ENCODE results near the gene CFAP141.
A peak's percentile ranks its signal among the peaks of the same experiment; 100 is the strongest.

CFAP141 gene

GRCh38 chr1:154221278-154222001 lies 15.3 kb upstream of the CFAP141 start:
- Histone ChIP-seq H3K36me3 (ENCODE audit: control insufficient read depth in 2 of 2, insufficient read depth in 1 of 2, low read length in 2 of 2) (peaks cover 34 to 61% of the 10 kb centered on the region in 2 experiments), H3K4me3 (ENCODE audit: low read depth, low read length) (peak overlapping the region; percentile 87), H3K4me1 (ENCODE audit: control insufficient read depth, insufficient read depth, low read length) (no peaks in the 10 kb centered on the region), H3K27ac (ENCODE audit: extremely low read depth, low read depth, low read length) (peak overlapping the region; percentile 79), H3K9me3 (ENCODE audit: control insufficient read depth, insufficient read depth, low read depth, low read length) (no peaks in the 10 kb centered on the region)
- CTCF ChIA-PET: interaction anchor here (2.5 kb wide), 1 partner anchor 22 kb away, joined by 8 read pairs; no protein-coding TSS in a partner anchor
- POLR2A ChIA-PET: interaction anchor here (2.1 to 2.2 kb wide), 2 partner anchors 9 to 39 kb away, joined by 10 to 14 read pairs; no protein-coding TSS in a partner anchor
- TF ChIP-seq ZSCAN30 (tag by site-specific recombination; IDR thresholded peaks at IDR 0.05): 0 out of 2 replicates have a peak, but pooled peaks have one; percentile 41
- peak; percentile 73; the same call in 1 of the 2 replicates for TF ChIP-seq EGR2 (tag by site-specific recombination; IDR thresholded peaks at IDR 0.05; ENCODE audit: low read depth)
- no peak for TF ChIP-seq PRDM6 (tag by site-specific recombination; IDR thresholded peaks at IDR 0.05)
- TF ChIP-seq ZNF600 (tag by site-specific recombination; IDR thresholded peaks at IDR 0.05): peak; percentile 25
- peak; percentile 69 for TF ChIP-seq PRDM10 (tag by site-specific recombination; IDR thresholded peaks at IDR 0.05)
- peak; percentile 84 for TF ChIP-seq GLIS1 (tag by site-specific recombination; IDR thresholded peaks at IDR 0.05)
- TF ChIP-seq ZNF335 (tag by site-specific recombination; conservative IDR thresholded peaks at IDR 0.05): peak; percentile 62
- peak; percentile 96 for TF ChIP-seq GLIS2 (tag by site-specific recombination; IDR thresholded peaks at IDR 0.05)
- no peak for TF ChIP-seq MEIS1 (CRISPR knock-in tag; IDR thresholded peaks at IDR 0.05; ENCODE audit: borderline replicate concordance)
- TF ChIP-seq ZNF561 (tag by site-specific recombination; IDR thresholded peaks at IDR 0.05; ENCODE audit: borderline replicate concordance): peak; percentile 67; the same call in 1 of the 2 replicates
- peak; percentile 41 for TF ChIP-seq ZBTB48 (tag by site-specific recombination; IDR thresholded peaks at IDR 0.05)
- peak; percentile 41; the same call in 1 of the 2 replicates for TF ChIP-seq KLF16 (tag by site-specific recombination; IDR thresholded peaks at IDR 0.05)
- 0 out of 2 replicates have a peak, but pooled peaks have one; percentile 72 for TF ChIP-seq PATZ1 (tag by site-specific recombination; IDR thresholded peaks at IDR 0.05)
- TF ChIP-seq ZFHX2 (tag by site-specific recombination; conservative IDR thresholded peaks at IDR 0.05): peak; percentile 67
- peak; percentile 56 for TF ChIP-seq ZBTB10 (tag by site-specific recombination; IDR thresholded peaks at IDR 0.05)
- TF ChIP-seq ZNF398 (tag by site-specific recombination; IDR thresholded peaks at IDR 0.05): peak; percentile 91
- peak; percentile 68 for TF ChIP-seq ZNF2 (tag by site-specific recombination; IDR thresholded peaks at IDR 0.05)
- TF ChIP-seq ZNF623 (tag by site-specific recombination; IDR thresholded peaks at IDR 0.05): 0 out of 2 replicates have a peak, but pooled peaks have one; percentile 7
- TF ChIP-seq WT1 (tag by site-specific recombination; IDR thresholded peaks at IDR 0.05): no peak
- no peak for TF ChIP-seq SCRT1 (tag by site-specific recombination; IDR thresholded peaks at IDR 0.05; ENCODE audit: borderline replicate concordance)
- TF ChIP-seq ZBTB21 (tag by site-specific recombination; IDR thresholded peaks at IDR 0.05): no peak
